ENCODE measurements around the gene HOXA3. TPM values are rescaled to one million over a fixed set of nuclear protein-coding genes. Genes with fewer than 3 reads are reported as not detected.

The HOXA3 gene
- total RNA-seq, 1 donor from 2014 or later, result 8.7 TPM

- Histone ChIP-seq H3K9me3 (no peaks in the 10 kb centered on the region), H3K4me1 (peaks cover 54% of the 10 kb centered on the region), H3K27ac (peak overlapping the region; percentile 83), H3K4me3 (peak overlapping the region; percentile 57), H3K27me3 (no peaks in the 10 kb centered on the region), H3K36me3 (no peaks in the 10 kb centered on the region)
- intact Hi-C loops (cut with DNase I), result no loop called here
- ATAC-seq (no peak), DNase-seq (no peak)
- TF ChIP-seq CTCF (IDR thresholded peaks at IDR 0.05), result no peak
Measured at GRCh38 chr7:27131390-27131819, 21.0 kb downstream of the HOXA3 start.

DNA sequence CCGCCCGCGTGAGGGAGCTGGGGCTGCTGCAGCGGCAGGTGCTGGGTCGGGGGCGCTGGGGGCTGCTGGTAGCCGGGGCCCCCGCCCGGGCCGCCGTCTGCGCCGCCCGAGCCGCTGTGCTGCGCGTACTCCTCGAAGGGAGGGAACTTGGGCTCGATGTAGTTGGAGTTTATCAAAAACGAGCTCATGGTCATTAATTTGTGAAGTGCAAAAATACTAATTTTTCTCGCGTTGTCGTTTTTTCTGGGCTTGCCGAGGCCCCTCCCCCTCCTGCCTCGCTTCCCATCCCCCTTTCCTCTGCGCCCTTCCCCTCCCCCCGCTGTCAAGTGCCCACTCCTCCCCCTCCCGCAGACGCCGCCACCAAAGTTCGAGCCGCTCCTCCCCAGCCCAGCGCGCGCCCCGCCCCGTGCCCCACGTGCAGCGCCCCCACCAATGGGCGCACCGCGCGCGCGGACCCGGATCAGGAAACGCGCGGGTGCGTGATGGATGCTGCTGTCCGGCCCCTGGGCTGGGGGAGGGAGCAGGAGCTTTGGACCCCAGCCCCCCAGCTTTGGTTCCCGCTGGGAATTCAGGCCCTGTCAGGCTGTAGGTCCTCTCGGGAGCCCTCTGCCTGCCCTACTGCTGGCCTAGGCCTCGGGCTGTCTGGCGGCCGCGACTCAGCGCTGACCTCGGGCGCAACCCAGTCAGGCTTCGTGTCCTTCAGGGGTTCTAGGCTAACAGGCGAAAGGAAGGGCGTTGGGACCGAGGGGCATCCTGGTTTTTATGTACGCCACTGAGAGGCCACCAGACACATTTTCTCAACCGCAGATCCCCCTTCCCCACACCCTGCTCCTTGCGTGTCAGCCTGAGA is 21.6 kb downstream of the HOXA3 start, which contains the start of gene HOXA4:
HOXA4 (minus strand) TSS at position 218 of the 850 bp plus-strand sequence; CDS start at position 194, 24 bp downstream.
- Histone ChIP-seq H3K36me3 (no peaks in the 10 kb centered on the region), H3K27ac (peak within 1 kb of the TSS; percentile 85), H3K9me3 (no peaks in the 10 kb centered on the region), H3K27me3 (no peaks in the 10 kb centered on the region), H3K4me3 (peak within 1 kb of the TSS; percentile 57), H3K4me1 (peaks cover 52% of the 10 kb centered on the region)
- DNase-seq, result peak; percentile 93
- intact Hi-C loops (cut with DNase I), result no loop called here
- peak; percentile 98 for ATAC-seq
- no peak for TF ChIP-seq CTCF (IDR thresholded peaks at IDR 0.05)

GRCh38 chr7:27129729-27130539 is 22.4 kb downstream of the HOXA3 start:
- Histone ChIP-seq H3K9me3 (no peaks in the 10 kb centered on the region), H3K4me3 (peak overlapping the region; percentile 57), H3K36me3 (no peaks in the 10 kb centered on the region), H3K4me1 (peaks cover 46% of the 10 kb centered on the region), H3K27me3 (no peaks in the 10 kb centered on the region), H3K27ac (peak overlapping the region; percentile 85)
- no peak for TF ChIP-seq CTCF (IDR thresholded peaks at IDR 0.05)
- peak; percentile 42 for ATAC-seq
- intact Hi-C loops (cut with DNase I), result no loop called here
- peak; percentile 65 for DNase-seq

DNA sequence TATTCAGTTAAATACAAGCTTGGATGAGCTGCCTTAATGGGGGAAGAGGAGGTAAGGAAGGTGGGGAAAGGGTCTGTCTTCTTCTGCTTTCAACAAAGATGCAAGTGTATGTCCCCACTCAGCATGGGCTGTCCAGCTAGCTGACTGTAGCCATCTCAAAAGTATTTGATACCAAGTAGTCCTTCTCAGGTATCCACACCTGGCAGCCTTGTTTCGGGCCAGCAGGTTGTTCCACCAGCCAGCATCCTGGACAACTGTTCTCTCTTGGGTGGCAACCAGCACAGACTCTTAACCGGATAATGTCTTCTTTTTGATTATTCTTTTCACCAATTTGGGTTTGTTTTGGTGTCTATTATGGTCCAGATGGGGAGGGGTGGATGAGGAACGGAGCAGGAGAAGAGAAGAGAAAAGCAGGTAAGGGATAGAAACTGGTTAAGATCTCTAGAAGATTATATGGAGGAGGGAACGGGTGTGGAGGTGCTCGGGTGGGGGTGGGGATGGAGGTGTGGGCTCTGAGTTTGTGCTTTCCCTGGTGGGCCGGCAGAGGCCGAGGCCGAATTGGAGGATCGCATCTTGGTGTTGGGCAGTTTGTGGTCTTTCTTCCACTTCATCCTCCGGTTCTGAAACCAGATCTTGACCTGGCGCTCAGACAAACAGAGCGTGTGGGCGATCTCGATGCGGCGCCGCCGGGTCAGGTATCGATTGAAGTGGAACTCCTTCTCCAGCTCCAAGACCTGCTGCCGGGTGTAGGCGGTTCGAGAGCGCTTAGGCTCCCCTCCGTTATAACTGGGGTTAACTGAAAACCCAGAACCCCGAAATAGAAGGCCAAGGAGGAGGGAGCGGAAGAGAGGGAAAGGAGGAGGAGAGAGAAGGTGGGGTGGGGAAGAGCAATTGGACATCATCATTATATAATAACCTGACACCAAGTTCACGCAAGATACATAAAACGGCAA is 23.3 kb downstream of the HOXA3 start:
- Histone ChIP-seq H3K4me1 (peaks cover 45% of the 10 kb centered on the region), H3K36me3 (no peaks in the 10 kb centered on the region), H3K9me3 (no peaks in the 10 kb centered on the region), H3K27ac (peak overlapping the region; percentile 79), H3K27me3 (no peaks in the 10 kb centered on the region), H3K4me3 (peak overlapping the region; percentile 57)
- ATAC-seq (no peak), DNase-seq (no peak)
- intact Hi-C loops (cut with DNase I), result no loop called here
- no peak for TF ChIP-seq CTCF (IDR thresholded peaks at IDR 0.05)

GRCh38 chr7:27128034-27128433 is 24.3 kb downstream of the HOXA3 start:
- no peak overlapping the region for H3K4me3 ChIP-seq
- ATAC-seq, result no peak

More at GRCh38 chr7:27128034-27128433, 24.3 kb downstream of the HOXA3 start:
- peak overlapping the region; percentile 79 for H3K27ac ChIP-seq
- H3K27me3 ChIP-seq, result peaks cover 5% of the 10 kb centered on the region
- no peak for TF ChIP-seq CTCF (IDR thresholded peaks at IDR 0.05)
- intact Hi-C loops (cut with DNase I), result no loop called here
- DNase-seq, result no peak
- no peaks in the 10 kb centered on the region for H3K9me3 ChIP-seq
- no peaks in the 10 kb centered on the region for H3K36me3 ChIP-seq
- peaks cover 34% of the 10 kb centered on the region for H3K4me1 ChIP-seq

Measured in upper lobe of right lung (tissue), 1 donor.